Dedifferentiated amniotic fluid mesenchymal stem cell (primary cell): Measurements from ENCODE around the gene OR2T12.
"Not testable (repeated sequence)": the region's sequence is repeated elsewhere in the genome, so short reads cannot be mapped to it uniquely, and the experiment has no call there.

ENCODE experiments used
- DNase-seq: peaks from one replicate; pipeline ENCODE4 v3.0.0-alpha.2; 2016; ENCODE audit errors: extremely low spot score

Gene OR2T12

GRCh38 chr1:248303324-248303723 is at the start of gene OR2T12:
Gene OR2T12, minus strand, starts transcription at chr1:248303424. Its CDS starts 7,846 bp downstream, at chr1:248295578.
- DNase-seq, result no peak

GRCh38 chr1:248348475-248348874 is 45.3 kb upstream of the OR2T12 start, which contains the start of gene OR14C36:
Gene OR14C36, plus strand, starts transcription at chr1:248348775. Its CDS starts 0 bp downstream, at chr1:248348775.
- DNase-seq, result no peak

- DNase-seq, result no peak
Observed at GRCh38 chr1:248343451-248343850, 40.2 kb upstream of the OR2T12 start.

- DNase-seq, result no peak
Observed at GRCh38 chr1:248324468-248324867, 21.2 kb upstream of the OR2T12 start, which contains the start of gene OR2M7. Gene OR2M7, minus strand, starts transcription at chr1:248324568. Its CDS starts 0 bp downstream, at chr1:248324568.

- no peak for DNase-seq
Observed at GRCh38 chr1:248316796-248317195, 13.6 kb upstream of the OR2T12 start.

- DNase-seq, result not testable (repeated sequence)
Observed at GRCh38 chr1:248306740-248307139, 3.5 kb upstream of the OR2T12 start.

GRCh38 chr1:248306103-248306502 is 2.9 kb upstream of the OR2T12 start:
- no peak for DNase-seq

- DNase-seq, result not testable (repeated sequence)
Observed at GRCh38 chr1:248305672-248306071, 2.4 kb upstream of the OR2T12 start.

- no peak for DNase-seq
Observed at GRCh38 chr1:248288391-248288790, 14.8 kb downstream of the OR2T12 start.

- DNase-seq, result no peak
Observed at GRCh38 chr1:248277876-248278275, 25.3 kb downstream of the OR2T12 start, which contains the start of gene OR2T33. Gene OR2T33, minus strand, starts transcription at chr1:248277976. Its CDS starts 4,162 bp downstream, at chr1:248273814.

- DNase-seq, result not testable (repeated sequence)
Observed at GRCh38 chr1:248273225-248273624, 30.0 kb downstream of the OR2T12 start.

- DNase-seq, result no peak
Observed at GRCh38 chr1:248268178-248268577, 35.0 kb downstream of the OR2T12 start.

GRCh38 chr1:248259309-248259708 is 43.9 kb downstream of the OR2T12 start:
- not testable (repeated sequence) for DNase-seq

- DNase-seq, result peak; percentile 20
Observed at GRCh38 chr1:248243204-248243603, 60.0 kb downstream of the OR2T12 start.
